ENCODE results near the gene PTPRK. TPM values are rescaled to one million over a fixed set of nuclear protein-coding genes. Genes with fewer than 3 reads are reported as not detected.

Gene PTPRK
- total RNA-seq, 2 donors from 2014 or later, result 33.7 to 36.0 TPM

DNA sequence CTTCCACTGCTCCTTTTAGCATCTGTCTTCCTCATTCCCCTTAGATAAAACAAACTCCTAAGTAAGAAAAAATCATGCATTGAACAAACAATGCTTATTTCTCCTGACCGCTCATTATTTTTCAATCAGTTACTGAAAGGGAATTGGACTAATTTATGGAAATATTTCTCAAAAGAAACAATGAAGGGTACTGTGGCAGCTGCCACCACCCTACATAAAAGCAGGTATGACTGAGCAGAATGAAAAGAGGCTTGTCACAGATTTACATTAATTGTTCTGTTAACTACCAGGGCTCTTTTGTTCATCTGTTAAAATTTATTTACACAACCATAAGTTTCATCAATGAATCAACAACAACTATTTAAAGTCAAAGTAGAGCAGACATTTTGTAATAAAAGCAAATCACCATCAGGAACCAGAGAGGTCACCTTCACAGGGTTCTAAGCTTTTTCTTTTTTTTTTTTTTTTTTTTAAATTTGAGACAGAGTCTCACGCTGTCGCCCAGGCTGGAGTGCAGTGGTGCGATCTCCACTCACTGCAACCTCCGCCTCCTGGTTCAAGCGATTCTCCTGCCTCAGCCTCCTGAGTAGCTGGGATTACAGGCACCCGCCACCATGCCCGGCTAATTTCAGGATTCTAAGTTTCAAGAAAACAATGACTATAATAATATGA is 204.0 kb downstream of the PTPRK start:
- Histone ChIP-seq H3K36me3 (no peaks in the 10 kb centered on the region), H3K27ac (no peak overlapping the region), H3K4me3 (no peak overlapping the region), H3K4me1 (ENCODE audit: control insufficient read depth in 1 of 2, low read depth in 2 of 2) (no peaks in the 10 kb centered on the region), H3K9me3 (no peaks in the 10 kb centered on the region), H3K27me3 (replicated peaks; ENCODE audit: insufficient read depth) (no peaks in the 10 kb centered on the region)
- TF ChIP-seq, protein P1, sequence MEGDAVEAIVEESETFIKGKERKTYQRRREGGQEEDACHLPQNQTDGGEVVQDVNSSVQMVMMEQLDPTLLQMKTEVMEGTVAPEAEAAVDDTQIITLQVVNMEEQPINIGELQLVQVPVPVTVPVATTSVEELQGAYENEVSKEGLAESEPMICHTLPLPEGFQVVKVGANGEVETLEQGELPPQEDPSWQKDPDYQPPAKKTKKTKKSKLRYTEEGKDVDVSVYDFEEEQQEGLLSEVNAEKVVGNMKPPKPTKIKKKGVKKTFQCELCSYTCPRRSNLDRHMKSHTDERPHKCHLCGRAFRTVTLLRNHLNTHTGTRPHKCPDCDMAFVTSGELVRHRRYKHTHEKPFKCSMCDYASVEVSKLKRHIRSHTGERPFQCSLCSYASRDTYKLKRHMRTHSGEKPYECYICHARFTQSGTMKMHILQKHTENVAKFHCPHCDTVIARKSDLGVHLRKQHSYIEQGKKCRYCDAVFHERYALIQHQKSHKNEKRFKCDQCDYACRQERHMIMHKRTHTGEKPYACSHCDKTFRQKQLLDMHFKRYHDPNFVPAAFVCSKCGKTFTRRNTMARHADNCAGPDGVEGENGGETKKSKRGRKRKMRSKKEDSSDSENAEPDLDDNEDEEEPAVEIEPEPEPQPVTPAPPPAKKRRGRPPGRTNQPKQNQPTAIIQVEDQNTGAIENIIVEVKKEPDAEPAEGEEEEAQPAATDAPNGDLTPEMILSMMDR (IDR thresholded peaks at IDR 0.05), result no peak
- DNase-seq (ENCODE audit: low spot score) (no peak), ATAC-seq (ENCODE audit: insufficient number of reproducible peaks, low FRiP score, low read depth) (no peak)

DNA sequence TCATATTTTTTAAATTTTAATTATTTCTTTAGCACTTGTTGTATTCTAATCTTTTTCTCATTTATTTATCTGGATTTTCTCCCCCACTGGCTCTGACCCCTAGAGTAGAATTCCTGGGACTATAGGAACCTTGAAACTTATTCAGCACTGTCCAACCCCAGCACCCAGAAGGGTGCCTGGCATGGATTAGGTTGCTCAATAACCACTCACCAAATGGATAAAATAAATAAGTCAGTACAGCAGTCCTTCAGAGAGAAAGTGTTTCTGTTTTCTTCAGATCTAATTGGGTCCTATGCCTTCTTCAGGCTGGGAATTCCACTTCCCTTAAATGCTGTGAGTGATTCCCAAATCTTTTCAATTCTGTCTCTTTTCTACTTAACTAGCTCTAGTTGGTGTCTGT is 206.2 kb downstream of the PTPRK start:
- Histone ChIP-seq H3K4me3 (no peak overlapping the region), H3K36me3 (no peaks in the 10 kb centered on the region), H3K27me3 (replicated peaks; ENCODE audit: insufficient read depth) (no peaks in the 10 kb centered on the region), H3K27ac (no peak overlapping the region), H3K9me3 (no peaks in the 10 kb centered on the region), H3K4me1 (ENCODE audit: control insufficient read depth in 1 of 2, low read depth in 2 of 2) (no peaks in the 10 kb centered on the region)
- DNase-seq (ENCODE audit: low spot score) (no peak), ATAC-seq (ENCODE audit: insufficient number of reproducible peaks, low FRiP score, low read depth) (no peak)
- TF ChIP-seq, protein P1 (IDR thresholded peaks at IDR 0.05), result no peak

DNA sequence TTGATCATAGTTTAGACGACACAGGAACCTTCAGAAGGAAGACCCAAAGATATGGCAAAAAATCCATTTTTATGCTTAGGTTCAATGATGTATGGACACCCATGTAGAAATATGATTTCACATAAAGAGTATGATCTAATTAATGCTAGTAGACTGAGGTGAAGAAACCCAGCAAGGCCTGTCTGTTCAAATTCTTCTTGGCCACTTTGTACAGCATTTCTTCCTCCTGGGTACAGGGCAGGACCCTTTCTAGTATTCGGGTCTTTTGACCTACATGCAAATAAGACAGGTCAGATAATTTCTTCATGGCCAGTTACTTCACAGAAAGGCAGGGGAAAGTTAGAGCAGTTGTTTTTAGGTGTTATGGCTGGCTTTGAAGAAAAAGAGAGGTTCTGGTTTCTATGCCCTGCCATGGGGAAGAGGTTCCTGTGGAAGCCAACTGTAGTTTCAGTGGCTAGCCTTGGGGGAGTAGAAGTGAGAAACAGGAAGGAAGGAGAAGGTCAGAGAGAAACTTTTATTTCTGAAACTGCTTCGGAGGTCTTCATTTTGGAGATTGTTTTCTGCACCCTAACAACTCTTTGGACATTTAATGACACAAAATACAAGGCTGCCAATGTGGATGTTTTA is 208.3 kb downstream of the PTPRK start:
- H3K4me3 ChIP-seq, result no peak overlapping the region
- DNase-seq (ENCODE audit: low spot score) (no peak), ATAC-seq (ENCODE audit: insufficient number of reproducible peaks, low FRiP score, low read depth) (no peak)
- H3K36me3 ChIP-seq, result no peaks in the 10 kb centered on the region
- H3K9me3 ChIP-seq, result no peaks in the 10 kb centered on the region
- no peaks in the 10 kb centered on the region for H3K27me3 ChIP-seq (replicated peaks; ENCODE audit: insufficient read depth)
- no peak overlapping the region for H3K27ac ChIP-seq
- no peaks in the 10 kb centered on the region for H3K4me1 ChIP-seq (ENCODE audit: control insufficient read depth in 1 of 2, low read depth in 2 of 2)
- TF ChIP-seq, protein P1 (IDR thresholded peaks at IDR 0.05), result no peak

DNA sequence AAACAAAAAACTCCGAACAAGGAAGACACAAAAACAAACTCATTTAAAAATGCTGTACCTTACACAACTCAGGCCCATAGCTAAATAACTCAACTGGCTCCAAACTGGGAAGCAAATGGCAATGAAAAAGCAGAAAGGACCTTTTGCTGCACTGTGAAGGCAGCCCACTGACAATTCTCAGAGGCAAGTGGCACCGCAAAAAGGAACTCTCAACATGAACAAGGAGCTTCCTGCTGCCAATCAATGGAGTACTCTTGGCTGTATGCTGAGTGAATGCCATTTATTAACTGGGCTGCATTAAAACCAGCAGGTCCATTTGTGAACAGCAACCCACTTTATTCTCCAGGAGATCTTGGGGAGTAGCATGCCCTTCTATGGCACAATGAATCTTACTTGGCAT is 209.9 kb downstream of the PTPRK start:
- H3K36me3 ChIP-seq, result no peaks in the 10 kb centered on the region
- TF ChIP-seq, protein P1 (IDR thresholded peaks at IDR 0.05), result no peak
- no peak overlapping the region for H3K27ac ChIP-seq
- H3K4me1 ChIP-seq (ENCODE audit: control insufficient read depth in 1 of 2, low read depth in 2 of 2), result no peaks in the 10 kb centered on the region
- ATAC-seq (ENCODE audit: insufficient number of reproducible peaks, low FRiP score, low read depth) (no peak), DNase-seq (ENCODE audit: low spot score) (no peak)
- H3K4me3 ChIP-seq, result no peak overlapping the region
- H3K9me3 ChIP-seq, result no peaks in the 10 kb centered on the region
- H3K27me3 ChIP-seq (replicated peaks; ENCODE audit: insufficient read depth), result no peaks in the 10 kb centered on the region

DNA sequence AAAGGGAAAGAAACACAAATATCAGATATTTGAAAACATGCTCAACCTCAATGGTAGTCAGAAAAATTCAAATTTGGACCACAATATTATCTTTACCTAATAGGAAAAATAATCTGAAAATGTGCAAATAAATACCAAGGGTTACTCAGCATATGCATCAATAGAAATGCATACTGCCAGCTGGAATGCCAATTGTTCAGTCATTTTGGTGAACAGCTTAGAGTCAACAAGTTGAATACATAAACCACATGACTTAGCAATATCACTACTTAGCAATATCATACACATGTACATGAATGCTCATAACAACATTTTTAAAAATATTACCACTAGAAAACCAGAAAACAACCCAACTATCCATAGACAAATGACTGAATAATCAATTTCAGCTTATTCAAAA is 212.7 kb downstream of the PTPRK start:
- Histone ChIP-seq H3K4me3 (no peak overlapping the region), H3K9me3 (no peaks in the 10 kb centered on the region), H3K4me1 (ENCODE audit: control insufficient read depth in 1 of 2, low read depth in 2 of 2) (peaks cover 0 to 7% of the 10 kb centered on the region in 2 donors), H3K27me3 (replicated peaks; ENCODE audit: insufficient read depth) (no peaks in the 10 kb centered on the region), H3K27ac (no peak overlapping the region), H3K36me3 (no peaks in the 10 kb centered on the region)
- TF ChIP-seq, protein P1 (IDR thresholded peaks at IDR 0.05), result no peak
- ATAC-seq (ENCODE audit: insufficient number of reproducible peaks, low FRiP score, low read depth) (no peak), DNase-seq (ENCODE audit: low spot score) (no peak)

Measured in thoracic aorta (tissue), 2 donors.